ENCODE data around the gene ATP1B2.

ATP1B2 gene

GRCh38 chr17:7705269-7706255 lies 54.8 kb downstream of the ATP1B2 start:
- FAIRE-seq (no peak), DNase-seq (ENCODE audit: extremely low spot score, insufficient read length, low read depth) (no peak)

GRCh38 chr17:7706631-7707354 lies 56.1 kb downstream of the ATP1B2 start:
- no peak for FAIRE-seq
- DNase-seq (ENCODE audit: extremely low spot score, insufficient read length, low read depth) = no peak
